ENCODE results near the gene LDLR.

The LDLR gene

DNA sequence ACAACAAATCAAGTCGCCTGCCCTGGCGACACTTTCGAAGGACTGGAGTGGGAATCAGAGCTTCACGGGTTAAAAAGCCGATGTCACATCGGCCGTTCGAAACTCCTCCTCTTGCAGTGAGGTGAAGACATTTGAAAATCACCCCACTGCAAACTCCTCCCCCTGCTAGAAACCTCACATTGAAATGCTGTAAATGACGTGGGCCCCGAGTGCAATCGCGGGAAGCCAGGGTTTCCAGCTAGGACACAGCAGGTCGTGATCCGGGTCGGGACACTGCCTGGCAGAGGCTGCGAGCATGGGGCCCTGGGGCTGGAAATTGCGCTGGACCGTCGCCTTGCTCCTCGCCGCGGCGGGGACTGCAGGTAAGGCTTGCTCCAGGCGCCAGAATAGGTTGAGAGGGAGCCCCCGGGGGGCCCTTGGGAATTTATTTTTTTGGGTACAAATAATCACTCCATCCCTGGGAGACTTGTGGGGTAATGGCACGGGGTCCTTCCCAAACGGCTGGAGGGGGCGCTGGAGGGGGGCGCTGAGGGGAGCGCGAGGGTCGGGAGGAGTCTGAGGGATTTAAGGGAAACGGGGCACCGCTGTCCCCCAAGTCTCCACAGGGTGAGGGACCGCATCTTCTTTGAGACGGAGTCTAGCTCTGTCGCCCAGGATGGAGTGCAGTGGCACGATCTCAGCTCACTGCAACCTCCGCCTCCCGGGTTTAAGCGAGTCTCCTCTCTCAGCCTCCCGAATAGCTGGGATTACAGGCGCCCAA, at the start of gene LDLR:
LDLR (plus strand) TSS at position 210 of the 760 bp plus-strand sequence; CDS start at position 296, 86 bp downstream.
- peak; percentile 96 to 98 for DNase-seq

DNA sequence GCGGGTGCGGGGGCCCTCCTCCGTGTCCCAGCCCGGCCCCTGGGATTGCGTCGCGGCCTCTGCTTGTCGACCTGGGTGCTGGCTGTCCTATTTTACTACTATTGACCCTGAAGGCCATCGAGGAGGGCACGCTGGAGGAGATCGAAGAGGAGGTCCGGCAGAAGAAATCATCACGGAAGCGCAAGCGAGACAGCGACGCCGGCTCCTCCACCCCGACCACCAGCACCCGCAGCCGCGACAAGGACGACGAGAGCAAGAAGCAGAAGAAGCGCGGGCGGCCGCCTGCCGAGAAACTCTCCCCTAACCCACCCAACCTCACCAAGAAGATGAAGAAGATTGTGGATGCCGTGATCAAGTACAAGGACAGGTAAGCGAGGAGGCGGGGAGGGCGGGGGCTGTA, 48.1 kb upstream of the LDLR start:
- no peak for DNase-seq

- no peak for DNase-seq
These were observed 47.2 kb upstream of the LDLR start for GRCh38 chr19:11041966-11042627.

DNA sequence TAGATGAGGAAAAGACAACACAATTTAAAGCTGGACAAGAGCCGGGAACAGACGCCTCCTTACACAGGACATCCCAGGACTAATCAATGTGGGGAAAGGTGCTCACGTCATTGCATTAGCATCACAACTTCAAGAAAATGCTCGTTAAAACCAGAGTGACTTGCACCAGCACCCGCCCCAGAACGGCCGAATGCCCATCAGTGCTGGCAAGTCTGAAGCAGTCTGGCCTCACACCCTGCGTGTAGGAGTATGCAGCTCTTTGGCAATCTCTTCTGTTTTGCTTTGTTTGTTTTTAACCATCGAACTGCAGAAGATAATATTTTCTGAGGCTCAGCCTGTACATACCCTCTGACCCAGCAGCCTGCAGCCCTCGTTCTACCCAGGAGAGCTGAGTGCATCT, 44.8 kb upstream of the LDLR start:
- no peak for DNase-seq

DNA sequence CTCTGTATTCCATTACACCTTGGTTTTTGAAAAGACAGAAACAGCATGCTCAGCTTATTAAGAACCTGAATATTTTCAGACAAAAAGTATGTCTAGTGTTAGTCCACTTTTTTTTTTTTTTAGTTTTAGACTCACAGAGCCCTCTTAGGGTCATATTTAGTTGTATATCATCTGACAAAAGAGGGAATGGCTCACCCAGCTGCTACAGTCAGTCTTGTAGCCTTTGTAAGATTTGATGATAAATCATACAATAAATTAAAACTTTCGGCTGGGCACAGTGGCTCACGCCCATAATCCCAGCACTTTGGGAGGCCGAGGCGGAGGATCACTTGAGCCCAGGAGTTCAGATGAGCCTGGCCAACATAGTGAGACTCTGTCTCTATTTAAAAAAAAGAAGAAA, 43.7 kb upstream of the LDLR start:
- DNase-seq = no peak

DNA sequence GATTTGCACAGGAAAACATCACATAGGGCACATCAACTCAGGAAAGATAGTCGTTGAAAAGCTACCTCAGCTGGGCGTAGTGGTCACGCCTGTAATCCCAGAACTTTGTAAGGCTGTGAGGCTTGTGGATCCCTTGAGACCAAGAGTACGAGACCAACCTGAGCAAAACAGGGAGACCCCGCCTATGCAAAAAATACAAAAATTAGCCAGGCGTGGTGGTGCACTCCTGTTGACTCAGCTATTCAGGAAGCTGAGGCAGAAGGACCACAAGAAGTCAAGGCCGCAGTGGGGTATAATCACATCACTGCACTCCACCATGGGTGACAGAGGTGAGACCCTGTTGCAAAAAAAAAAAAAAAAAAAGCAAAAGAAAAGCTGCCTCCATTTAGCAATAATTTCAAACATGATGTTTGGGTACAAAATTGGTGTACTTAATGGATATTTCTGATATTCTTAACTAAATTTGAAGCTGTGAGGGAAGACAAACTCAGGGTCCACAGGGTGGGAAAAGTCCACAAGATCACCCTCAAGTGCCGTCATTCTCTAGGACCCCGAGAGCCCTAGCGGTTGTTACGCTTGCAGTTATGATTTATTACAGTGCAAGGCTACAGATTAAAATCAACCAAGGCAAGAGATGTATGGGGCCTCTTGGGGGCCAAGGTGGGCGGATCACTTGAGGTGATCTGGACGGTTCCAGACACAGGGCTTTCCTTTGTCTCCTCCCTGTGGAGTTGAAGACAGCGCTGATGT, 42.5 kb upstream of the LDLR start:
- DNase-seq = no peak

GRCh38 chr19:11047866-11048265, 41.4 kb upstream of the LDLR start:
- no peak for DNase-seq

GRCh38 chr19:11050323-11051114, 38.7 kb upstream of the LDLR start:
- no peak for DNase-seq

GRCh38 chr19:11053817-11054195, 35.5 kb upstream of the LDLR start:
- no peak for DNase-seq

GRCh38 chr19:11054200-11054599, 35.1 kb upstream of the LDLR start:
- DNase-seq = no peak

GRCh38 chr19:11054628-11055027, 34.6 kb upstream of the LDLR start:
- no peak for DNase-seq

- DNase-seq = no peak
These were observed 30.8 kb upstream of the LDLR start for GRCh38 chr19:11058246-11059030.

DNA sequence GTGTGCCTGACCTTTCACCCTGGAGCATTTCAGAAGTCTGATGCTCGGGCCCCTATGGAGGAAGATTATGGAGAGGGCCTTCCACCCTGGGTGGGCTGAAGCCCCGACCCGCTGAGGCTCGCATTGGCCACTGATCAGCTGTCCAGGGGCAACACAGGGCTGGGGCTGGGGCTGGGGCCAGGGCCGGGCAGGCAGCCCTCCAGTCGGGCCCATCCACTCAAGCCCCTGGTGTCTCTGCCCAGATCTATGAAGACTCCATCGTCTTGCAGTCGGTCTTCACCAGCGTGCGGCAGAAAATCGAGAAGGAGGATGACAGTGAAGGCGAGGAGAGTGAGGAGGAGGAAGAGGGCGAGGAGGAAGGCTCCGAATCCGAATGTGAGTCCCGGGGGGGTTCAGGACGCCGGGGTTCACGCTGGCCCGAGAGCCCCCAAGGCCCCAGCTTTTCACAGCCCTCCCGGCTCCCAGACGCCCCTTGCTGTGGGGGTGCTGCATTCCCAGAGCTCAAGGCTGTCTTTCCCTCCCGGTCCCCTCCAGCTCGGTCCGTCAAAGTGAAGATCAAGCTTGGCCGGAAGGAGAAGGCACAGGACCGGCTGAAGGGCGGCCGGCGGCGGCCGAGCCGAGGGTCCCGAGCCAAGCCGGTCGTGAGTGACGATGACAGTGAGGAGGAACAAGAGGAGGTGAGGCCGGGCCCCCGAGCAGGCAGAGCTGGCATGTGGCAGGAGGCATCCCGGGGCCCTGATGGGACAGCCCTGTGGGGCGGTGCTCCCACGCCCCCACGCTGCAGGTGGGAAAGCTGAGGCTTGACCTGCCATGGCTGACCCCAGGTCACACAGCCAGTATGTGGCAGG, 29.5 kb upstream of the LDLR start:
- no peak for DNase-seq

GRCh38 chr19:11061952-11062351, 27.3 kb upstream of the LDLR start:
- DNase-seq = no peak

DNA sequence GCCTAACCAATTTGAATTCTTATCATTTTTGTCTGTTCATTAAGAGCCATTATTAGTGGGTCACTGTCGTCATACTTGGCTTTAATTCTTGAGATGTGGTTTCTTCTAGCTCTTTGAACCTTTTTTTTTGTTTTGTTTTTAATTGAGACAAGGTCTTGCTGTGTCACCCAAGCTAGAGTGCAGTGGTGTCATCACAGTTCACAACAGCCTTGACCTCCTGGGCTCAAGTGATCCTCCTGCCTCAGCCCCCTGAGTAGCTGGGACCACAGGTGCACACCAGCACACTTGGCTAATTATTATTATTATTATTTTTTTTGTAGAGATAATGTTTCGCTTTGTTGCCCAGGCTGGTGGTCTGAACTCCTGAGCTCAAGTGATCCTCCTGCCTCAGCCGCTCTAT, 25.8 kb upstream of the LDLR start:
- no peak for DNase-seq

DNA sequence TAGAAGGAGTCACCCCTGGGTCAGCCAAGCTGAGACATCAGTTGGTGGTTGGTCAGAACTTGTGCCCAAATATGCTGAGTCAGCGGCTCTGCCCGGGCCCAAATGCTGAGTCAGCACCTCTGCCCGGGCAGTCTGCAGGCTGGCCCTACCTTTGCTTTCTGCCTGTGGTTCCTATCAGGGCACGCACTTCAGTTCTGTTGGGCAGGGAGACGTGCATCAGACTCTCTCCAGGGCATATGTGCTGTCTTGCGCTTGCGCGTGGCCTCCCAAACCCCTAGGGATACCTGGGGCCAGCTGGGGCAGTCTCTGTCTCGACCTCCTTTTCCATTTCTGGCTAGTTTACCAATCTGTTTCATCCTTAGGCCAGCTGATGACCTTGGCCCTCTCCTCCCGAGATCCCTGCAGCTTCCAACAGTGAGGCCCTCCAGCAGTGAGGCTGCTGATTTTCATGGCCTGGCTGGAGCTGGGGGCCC, 24.4 kb upstream of the LDLR start:
- no peak for DNase-seq

- DNase-seq = no peak
These were observed 22.9 kb upstream of the LDLR start for GRCh38 chr19:11066326-11066725.

DNA sequence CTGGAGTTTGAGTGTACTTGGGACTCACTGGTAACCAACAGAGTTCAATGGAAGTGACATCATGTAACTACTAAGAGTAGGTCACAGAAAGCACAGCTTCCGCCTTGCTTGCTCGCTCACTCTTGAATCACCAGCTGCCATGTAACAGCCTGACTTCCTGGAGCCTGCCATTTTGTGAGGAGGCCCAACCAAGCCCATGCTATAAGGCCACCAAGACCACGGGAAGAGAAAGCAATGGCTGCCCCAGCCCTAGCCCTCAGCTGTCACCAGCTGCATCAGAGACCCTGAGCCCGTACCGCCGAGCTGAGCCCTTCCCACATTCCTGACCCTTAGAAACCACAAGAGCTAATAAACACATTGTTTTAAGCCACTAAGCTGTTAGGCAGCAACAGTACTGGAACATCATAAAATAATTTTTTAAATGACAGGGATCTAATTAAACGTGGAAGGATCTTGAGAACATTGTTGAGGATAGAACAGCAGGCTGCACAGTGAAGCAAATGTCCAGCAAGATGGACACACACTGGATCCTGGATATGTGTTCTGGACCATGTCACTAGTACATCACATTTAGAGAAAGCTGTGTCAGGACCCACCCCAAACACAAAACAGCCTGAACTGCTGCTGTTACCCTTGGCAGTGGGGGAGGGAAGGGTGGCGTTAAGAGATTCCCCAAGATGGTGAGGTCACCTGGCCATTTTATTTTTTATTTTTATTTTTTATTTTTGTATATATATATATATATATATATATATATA, 21.7 kb upstream of the LDLR start:
- no peak for DNase-seq

DNA sequence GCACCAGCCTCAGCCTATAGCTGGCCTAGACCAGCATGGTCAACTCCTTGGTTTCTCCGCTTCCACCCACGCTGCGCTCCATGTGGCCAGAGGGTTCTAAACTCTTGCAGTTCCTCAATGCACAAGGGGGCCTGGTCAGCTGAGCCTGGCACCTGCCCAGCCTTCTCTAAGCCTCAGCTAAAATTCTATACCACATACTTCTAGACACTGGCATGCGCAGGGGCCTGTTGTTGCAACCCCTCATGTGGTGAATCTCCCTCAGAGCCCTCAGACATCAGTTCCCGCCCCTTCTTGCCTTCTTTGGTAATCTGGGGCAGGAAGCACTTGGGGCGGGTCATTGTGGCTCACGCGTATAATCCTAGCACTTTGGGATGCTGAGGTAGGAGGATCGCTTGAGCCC, 19.7 kb upstream of the LDLR start:
- peak; percentile 32 to 54 for DNase-seq

DNA sequence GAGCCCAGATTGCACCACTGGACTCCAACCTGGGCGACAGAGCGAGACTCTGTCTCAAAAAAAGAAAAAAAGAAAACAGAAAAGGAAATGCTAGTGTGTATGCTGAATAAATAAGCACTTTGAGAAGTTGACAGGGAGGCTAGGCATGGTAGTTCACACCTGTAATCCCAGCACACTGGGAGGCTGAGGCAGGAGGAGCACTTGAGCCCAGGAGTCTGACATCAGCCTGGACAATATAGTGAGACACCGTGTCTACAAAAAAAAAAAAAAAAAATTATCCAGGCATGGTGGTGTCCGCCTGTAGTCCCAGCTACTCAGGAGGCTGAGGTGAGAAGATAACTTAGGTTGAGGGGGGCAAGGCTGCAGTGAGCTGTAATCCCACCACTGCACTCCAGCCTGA, 19.1 kb upstream of the LDLR start:
- no peak for DNase-seq

All from inflammatory macrophage treated with lipopolysaccharide for 1 hour (primary cell).